Renal pelvis (tissue), 4 donors: ENCODE measurements around the gene MARCHF3. TPM values are rescaled to one million over a fixed set of nuclear protein-coding genes. Genes with fewer than 3 reads are reported as not detected.
"Not testable (repeated sequence)": the region's sequence is repeated elsewhere in the genome, so short reads cannot be mapped to it uniquely, and the experiment has no call there.

Experiments used
- DNase-seq: peaks from one replicate; pipeline ENCODE4 v3.0.0-alpha.2; 2013
- polyA plus RNA-seq, 3 donors: library from polyadenylated mRNA; unstranded; fragments of 120-200 nt; gene quantifications; one replicate each; pipeline ENCODE4 v1.2.1, GENCODE V29; 2013; ENCODE audit not compliant: insufficient read length in 3 of 3

The MARCHF3 gene
- polyA plus RNA-seq, 3 donors: 7.0 to 9.0 (median 8.8) TPM

DNA sequence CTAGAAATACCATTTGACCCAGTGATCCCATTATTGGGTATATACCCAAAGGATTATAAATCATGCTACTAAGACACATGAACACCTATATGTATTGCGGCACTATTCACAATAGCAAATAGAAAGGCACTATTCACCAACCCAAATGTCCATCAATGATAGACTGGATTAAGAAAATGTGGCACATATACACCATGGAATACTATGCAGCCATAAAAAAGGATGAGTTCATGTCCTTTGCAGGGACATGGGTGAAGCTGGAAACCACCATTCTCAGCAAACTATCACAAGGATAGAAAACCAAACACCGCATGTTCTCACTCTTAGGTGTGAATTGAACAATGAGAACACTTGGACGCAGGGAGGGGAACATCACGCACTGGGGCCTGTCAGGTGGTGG is 13.6 kb downstream of the MARCHF3 start:
- not testable (repeated sequence) for DNase-seq

DNA sequence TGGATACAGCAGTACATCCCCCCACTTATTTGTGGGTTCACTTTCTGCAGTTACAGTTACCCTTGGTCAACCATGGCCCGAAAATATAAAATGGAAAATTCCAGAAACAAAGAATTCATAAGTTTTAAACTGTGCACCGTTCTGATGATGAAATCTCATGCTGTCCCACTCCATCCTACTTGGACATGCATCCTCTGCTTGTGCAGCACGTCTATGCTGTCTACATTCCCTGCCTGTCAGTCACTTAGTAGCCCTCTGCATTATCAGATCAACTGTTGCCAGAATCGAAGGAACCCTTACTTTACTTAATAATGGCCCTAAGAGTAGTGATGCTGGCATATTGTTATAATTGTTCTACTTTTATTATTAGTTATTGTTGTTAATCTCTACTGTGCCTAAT is 14.6 kb downstream of the MARCHF3 start:
- no peak for DNase-seq

DNA sequence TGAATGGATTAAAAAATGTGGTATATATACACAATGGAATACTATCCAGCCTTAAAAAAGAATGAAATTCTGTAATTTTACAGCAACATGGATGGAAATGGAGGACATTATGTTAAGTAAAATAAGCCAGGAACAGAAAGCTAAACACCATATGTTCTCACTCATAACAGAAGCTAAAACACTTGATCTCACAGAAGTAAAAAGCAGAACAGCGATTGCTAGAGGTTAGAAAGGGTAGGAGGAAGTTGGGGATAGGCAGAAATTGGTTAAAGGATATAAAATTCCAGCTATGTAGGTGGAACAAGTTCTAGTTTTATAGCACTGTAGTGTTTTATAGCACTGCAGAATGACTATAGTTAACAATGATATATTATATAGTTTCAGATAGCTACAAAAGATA is 15.8 kb downstream of the MARCHF3 start:
- no peak for DNase-seq

DNA sequence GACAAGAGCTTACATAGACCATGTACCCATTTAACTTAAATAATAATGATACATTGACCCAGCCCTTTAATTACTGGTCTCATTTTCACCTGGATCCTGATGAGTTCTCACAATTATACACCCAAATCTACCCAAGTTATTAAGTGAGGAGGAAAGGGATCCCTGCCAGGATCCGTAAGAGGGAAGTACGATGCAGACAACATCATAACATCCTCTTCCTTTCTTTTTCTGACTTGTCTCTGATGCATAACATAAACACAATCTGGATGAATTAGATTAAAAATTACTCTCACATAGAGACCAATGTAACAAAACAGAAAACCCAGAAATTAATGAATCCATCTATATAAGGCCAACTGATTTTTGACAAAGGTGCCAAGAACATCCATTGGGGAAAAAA is 17.0 kb downstream of the MARCHF3 start:
- no peak for DNase-seq

DNA sequence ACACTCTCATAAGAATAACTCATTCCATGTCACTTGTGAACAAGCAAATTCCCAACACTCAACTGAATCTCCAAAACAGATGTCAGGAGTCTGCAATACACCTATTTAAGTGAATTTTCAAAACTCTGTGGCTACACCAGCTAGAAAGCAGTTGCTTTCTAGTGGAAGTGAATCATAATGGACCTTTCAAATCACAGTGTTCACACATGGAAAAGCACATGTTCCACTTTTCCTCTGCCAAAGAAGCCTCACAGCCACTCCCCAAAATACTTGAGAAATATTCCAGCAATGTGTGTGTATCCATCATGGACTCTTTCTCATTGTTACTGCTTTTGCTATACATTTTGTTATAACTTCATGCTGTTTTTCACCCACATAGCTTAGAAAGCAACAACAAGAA is 17.4 kb downstream of the MARCHF3 start:
- DNase-seq: no peak

DNA sequence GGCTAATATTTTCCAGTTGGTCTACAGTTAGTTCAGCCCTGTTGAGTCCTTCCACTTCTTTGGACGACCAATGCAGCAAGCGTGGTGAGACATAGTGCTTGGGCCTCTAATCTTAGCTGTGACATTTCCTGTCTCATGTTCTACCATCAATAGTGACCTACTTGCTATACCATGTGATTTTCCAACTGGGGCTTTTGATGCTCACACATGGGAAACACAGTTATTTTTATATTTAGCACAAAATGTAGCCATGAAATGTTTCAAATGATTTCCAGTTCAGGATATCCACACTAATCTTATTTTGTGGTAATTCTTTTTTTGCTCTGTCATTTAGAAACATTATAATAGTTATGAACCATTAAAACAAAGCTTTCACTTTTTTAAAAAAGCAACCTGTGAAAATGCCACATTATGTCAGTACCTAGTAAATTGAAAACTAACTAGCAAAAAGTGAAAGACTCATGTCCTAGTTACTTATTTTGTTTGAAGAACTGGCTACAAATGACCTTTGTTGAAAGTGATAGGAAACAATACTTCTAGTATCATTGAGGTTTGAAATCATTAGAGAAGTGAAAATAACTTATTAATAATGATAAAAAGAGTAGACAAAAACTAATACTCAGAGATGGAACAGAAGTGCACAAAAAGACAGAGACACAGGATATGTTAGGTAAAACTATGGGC is 18.3 kb downstream of the MARCHF3 start:
- no peak for DNase-seq

DNA sequence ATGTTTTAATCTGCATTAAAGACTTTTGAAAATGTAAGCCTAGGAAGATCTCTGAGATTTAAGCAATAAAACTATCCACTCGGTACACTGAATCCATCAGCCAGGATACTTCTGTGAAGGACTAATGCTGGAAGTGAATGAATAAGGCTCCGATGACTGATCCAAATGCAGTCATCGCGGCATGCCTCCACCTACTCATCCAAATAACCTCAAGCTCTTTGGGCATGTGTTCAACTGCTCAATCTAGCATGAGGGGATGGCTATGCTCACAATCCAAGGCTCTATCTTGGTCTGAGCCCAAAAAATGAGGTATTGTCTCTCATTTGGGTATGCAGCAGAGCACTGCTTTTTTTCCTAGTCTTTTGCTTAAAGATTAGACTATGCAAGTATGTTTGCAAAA is 19.2 kb downstream of the MARCHF3 start:
- no peak for DNase-seq

DNA sequence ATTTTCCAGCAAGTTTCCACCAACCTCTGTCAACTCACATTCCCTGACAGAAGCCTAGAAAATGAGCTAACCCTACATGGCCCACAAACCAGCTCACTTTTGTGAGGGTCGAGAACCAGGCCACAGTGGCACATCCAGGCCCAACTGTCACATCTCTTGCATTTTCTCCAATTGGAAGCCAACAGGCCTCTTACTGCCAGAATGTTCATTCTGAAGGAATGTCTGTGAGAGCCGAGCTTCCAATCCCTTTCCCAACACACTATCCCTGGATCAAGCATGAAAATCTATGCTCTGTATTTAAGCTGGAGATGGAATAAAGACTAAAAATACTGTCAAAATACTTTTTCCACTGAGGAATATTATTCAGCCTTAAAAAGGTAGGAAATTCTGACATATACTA is 20.0 kb downstream of the MARCHF3 start:
- DNase-seq: no peak

DNA sequence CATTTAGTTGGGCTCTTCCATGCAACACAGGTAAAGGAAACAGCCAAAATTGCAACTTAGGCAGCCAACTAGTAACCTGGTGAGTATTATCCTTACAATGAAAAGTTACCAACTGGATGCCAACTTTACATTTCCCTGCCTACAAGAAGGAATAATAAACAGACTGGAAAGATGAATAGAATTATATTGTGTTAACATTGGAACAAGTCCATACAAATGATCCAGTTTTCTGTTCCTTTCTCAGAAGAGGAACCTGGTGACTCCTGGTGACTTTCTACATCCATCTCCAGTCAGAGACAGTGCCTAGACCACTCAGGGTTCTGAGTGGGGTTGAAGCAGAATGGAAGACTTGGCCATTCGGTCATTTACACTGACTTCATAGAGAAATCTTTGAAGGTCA is 20.6 kb downstream of the MARCHF3 start:
- DNase-seq: no peak

DNA sequence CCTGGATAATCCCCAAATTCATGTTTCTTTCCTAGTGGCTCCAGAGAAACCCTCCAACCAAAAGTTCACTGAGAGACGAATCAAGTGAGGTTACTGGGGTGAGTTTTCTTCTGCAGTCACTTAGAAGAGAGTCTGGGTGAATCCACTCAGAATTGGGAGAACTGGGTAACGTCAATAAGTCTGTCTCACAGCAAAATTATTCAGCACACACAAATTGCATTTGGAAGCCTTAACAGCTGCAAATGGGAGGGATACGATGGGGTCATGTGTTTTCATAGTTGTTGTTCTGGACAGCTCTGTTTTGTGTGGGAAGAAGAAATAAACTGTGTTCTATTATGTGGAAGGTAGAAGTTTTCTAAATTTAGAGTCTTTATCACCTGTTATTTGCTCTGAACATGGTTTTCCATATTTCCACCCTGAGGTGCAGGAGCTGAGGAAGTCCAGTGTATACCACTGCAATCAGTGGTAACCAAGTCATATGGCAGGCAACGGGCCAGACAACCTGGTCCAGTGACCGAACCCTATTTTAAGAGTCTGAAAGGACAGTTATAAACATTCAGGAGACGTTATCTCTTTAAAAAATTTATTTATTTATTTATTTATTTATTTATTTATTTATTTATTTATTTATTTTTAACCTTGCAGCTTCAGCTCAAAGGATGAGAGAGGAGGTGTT is 21.9 kb downstream of the MARCHF3 start:
- no peak for DNase-seq

DNA sequence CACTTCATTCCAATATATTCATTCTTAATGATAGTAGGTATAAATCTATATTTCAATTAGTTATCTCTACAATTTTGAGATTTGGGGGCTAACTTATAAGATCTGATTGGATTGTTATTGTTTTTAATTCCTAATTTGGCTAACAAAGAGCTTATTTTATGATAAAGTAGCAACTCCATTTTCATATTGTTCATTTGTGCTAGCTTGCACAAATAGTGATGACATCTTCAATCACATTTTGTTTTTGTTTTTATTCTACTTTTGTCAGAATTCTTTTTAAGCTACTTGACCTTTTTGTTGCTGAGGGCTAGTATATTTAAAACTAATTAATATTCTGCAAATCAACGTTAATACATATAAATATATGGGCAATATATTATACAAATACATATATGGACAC is 22.8 kb downstream of the MARCHF3 start:
- DNase-seq: no peak

DNA sequence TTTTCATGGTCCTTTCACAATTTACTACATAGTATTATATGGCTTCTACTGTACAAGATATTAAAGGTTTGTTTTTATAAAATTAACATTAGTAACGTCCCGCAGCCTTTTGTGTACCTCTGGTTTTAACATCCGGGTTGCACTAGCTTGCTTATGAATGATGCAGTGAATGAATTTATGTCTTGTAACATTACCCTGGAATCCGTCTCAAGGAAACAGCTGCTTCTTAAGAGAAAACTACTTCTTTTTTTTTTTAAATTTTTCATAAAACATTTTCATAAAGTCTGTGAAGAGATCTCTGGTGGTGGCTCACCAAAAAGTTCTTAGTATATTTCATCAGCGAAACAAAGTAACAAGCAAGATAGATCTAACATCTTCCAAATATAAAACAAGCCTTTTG is 23.6 kb downstream of the MARCHF3 start:
- DNase-seq: no peak

DNA sequence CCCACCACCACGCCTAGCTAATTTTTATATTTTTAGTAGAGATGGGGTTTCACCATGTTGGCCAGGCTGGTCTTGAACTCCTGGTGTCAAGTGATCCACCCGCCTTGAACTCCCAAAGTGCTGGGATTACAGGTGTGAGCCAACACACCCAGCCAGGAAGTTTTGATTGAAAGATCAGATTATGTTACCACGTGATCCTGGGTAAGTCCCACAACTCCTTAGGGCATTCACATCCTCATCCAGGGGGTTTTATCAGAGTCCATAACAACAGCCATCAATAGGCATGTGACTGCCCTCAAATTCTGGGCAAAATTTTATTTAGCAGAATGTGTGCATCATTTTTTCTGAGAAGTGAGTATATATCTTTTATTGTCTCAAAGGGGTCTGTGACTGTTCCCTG is 25.1 kb downstream of the MARCHF3 start:
- not testable (repeated sequence) for DNase-seq

DNA sequence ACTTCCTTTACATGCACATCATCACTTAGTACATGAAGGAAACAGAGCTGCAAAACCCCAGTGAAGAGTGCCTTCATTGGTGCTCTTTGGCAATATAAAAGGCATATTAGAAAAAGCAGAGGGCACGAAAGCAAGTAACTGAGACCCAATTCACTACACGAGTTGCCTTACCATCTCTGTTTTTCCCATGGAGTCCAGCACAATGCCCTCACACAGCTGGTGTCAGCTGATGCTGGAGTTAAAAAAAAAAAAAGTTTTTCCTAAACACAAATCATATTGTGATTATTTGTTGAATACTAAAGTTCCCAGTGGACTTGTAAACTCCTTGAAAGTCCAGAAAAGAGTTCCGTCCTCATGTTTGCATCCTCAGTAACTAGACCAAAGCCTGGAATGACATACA is 25.6 kb downstream of the MARCHF3 start:
- no peak for DNase-seq

DNA sequence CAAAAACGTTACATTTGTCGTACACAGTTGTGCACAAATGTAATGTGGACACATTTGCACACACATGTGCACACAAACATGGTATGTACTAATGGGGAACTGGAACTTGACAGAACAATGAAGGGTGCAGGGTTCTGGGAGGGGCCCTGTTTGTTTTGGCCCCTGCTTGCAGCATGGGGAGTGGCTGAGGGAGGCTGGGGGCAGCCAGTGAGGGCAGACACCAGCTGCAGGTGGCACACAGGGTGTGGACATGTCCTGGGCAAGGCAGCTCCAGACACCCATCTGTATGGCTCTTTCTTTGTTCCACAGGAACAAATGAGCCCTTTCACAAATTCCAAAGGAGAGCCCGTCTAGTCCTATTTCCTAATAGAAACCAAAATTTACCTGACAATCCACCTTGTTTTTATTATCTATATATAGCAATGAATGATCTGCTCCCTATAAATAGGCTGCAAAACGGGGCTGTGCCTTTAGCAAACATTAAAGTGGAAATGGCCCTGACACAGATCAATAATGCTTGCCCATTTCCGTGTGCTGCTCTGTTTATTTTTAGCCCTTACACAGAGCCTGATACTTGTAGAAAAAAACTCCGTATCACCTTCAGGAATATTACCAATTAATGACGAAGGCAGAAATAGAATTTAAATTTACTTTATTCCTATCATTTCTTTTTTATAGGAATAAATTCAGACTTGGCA is 26.4 kb downstream of the MARCHF3 start:
- no peak for DNase-seq

DNA sequence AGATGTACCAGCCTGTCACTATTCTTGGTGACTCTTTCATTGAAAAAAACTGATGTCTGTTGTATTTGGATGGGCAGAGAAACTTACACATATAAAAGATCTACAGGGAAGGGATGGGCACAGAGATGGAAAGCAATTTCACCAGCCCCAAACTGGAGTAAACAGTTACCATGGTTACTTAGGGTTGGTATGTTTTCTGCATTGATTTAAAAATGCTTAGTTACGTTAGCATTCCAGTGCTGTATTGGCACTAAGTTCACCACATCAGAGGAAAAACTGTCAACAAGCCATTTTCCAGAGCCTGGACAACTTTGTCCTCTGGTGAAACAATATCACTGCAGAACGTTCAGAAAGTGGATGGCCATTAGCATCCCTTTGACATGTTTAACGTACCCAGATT is 28.0 kb downstream of the MARCHF3 start:
- DNase-seq: no peak

DNA sequence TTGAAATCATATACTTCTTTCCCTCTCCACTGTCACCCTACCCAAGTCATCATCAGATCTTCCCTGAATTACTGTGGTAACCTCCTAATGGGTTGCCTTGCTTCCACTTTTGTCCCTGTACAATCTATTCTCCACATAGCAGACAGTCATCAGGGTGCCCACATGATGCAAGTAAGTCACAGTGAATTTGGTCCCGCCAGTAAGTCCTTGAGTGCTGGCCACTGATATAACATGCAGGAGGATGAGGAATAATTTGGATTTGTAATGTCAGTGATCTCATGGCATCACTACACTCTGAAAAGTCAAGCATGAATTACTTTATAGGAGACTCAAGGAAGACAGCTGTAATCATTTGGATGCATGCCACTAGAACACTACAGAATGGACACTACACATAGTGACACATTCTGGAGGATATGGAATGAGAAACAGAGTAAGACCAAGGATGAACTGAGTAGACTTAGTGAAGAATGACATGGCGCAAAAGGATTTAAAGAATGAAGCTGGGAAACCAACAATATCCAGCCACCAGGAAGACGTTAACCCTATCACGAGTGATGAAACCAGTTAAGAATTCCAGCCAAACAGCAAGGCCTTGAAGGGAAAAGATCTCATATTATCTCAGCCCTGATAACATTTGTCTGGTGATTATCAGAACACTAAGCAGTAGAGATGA is 28.6 kb downstream of the MARCHF3 start:
- DNase-seq: no peak

DNA sequence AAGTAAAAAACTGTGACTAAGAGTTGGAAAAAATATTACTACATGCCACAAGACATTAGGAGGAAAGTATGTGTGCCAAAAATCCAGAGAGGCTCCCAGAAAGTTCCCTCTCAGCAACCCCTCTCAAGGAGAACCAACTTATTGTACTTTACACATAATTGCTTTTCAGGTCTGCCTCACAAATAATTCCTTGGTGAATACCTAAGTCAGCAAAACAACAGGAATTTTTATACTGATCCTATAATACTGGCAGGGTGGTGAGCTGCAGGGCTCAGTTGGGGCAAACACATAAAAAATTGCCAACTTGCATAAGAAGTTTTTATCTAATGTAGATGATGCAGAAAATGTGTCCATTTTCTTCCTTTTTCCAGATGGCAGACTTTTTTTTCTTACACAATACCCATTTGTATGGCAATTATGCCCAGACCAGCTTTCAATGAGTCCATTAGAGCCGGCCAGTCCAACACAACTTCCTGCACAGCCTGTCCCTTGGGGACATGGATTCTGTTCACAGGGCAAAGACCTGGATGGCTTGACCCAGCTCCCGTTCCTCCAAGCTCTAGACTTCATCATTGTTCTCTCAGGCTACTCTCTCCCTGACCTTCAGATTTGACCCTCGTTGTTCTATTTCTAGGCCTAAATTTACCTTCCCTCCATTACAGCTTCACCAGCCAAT is 31.3 kb downstream of the MARCHF3 start:
- no peak for DNase-seq

DNA sequence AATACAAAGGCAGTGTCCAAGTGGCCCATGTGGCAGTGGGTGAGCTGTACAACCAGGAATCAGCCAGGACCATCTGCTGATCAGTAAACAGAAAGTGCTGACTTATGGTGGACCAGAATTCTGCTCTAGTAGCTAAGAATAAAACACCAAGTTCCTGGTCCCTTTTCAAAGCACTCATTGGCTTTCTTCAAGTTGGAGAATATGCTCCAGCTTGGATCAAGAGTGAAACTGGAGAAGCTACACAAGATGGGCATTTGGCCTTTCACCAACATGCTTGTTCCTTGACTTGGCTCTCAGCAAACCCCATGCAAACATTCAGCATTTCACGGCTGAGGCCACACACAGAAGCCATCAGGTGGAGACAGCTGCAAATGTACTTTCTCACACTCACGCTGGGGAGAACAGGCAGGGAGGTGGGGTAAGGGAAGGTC is 32.1 kb downstream of the MARCHF3 start:
- no peak for DNase-seq

DNA sequence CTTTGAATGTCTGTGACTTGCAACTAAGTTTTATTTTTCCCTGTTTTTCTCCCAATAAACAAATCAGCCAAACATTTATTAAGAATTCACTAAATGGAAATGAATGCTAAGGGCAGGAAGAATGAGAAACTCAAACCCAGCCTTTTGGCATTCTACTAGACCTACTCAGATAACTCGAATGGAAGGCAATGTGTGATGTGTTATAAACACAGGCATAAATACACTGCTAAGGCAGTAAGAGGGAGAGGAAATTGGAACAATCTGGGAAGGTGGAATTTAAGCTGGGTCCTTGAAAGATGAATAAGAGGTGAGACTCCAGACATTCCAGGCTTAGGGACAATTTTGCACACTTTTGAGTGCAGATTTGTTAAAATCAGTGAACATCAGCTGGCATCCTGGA is 34.7 kb downstream of the MARCHF3 start:
- DNase-seq: no peak

DNA sequence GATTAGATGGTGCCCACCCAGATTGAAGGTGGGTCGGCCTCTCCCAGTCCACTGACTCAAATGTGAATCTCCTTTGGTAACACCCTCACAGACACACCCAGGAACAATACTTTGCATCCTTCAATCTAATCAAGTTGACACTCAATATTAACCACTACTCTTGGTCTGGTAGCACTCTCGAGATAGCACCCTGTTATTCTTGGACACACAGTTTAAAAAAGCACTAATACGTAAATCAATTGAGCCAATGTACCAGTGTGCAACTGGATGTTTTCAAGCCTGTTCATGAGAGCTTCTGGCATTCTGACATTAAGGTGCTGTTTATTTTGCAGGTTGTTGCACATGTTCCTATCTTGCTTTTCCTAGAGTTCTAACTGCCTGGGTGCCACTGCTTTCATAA is 35.3 kb downstream of the MARCHF3 start:
- DNase-seq: no peak

DNA sequence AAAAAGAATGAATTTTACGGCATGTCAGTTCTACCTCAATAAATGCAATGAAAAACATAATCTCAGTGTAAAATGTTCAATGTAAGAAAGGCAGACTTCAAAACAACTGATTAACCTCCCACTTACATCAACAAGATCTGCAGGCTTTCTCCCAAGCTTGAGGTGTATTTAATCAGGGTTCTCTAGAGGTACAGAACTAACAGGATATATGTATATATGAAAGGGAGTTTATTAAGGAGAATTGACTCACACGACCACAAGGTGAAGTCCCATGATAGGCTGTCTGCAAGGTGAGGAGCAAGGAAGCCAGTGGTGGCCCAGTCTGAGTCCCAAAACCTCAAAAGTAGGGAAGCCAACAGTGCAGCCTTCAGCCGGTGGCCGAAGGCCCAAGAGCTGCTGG is 35.9 kb downstream of the MARCHF3 start:
- no peak for DNase-seq
